ENCODE data around the gene PAX3.

PAX3 gene

DNA sequence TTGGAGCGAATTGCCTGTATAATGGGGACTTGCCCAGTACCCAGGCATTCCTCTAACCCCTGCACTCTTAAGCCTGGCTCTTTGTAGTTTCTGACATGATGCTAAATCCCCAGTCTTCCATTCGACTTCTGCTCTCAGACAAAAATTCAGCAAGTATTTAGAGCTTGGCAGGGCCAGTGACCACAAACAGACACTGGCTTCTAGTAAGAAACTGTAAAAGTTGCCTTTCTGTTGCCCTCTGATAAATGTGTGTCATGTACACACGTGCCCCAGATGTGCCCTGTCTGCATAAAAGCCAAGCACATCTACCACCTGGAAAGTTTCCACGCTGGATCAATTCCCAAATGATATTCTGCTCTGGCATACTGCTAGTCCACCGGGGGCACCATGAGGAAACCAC is 18.0 kb downstream of the PAX3 start:
- in situ Hi-C loops (cut with HindIII; ENCODE audit: low sequenced_read_pairs), result no loop called here
- no peak overlapping the region for H3K4me3 ChIP-seq (ENCODE audit: low read depth, low read length)
- TF ChIP-seq, protein P1, sequence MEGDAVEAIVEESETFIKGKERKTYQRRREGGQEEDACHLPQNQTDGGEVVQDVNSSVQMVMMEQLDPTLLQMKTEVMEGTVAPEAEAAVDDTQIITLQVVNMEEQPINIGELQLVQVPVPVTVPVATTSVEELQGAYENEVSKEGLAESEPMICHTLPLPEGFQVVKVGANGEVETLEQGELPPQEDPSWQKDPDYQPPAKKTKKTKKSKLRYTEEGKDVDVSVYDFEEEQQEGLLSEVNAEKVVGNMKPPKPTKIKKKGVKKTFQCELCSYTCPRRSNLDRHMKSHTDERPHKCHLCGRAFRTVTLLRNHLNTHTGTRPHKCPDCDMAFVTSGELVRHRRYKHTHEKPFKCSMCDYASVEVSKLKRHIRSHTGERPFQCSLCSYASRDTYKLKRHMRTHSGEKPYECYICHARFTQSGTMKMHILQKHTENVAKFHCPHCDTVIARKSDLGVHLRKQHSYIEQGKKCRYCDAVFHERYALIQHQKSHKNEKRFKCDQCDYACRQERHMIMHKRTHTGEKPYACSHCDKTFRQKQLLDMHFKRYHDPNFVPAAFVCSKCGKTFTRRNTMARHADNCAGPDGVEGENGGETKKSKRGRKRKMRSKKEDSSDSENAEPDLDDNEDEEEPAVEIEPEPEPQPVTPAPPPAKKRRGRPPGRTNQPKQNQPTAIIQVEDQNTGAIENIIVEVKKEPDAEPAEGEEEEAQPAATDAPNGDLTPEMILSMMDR (IDR thresholded peaks at IDR 0.05; ENCODE audit: low read depth, low read length, missing control alignments), result no peak
- DNase-seq (ENCODE audit: low read depth), result no peak

DNA sequence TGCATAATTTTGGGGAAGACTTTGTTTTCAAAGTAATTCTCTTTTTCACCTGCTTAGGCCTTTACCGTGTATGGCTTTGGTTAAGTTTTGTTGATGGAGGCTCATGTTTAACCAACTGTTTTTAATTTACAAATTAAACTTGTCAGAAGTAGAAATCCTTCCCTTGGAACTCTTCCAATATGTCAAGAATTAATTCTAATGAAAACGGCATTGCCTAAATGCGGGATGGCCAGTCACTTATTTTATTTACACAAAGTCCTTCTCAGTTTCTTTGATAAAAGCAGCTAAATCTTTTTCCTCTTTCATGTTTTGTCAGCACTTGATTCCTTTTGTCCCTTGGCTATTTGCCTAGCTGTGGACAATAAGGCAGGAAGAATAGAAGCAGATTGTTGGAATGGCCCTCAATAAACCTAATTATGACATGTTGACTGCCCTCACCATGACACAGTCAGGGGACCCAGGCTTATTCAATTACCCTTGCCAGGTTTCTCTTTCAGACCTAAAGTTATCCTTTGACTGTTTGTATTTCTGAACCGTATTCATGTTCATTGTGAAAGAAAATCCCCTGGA is 26.3 kb downstream of the PAX3 start:
- TF ChIP-seq, protein P1 (IDR thresholded peaks at IDR 0.05; ENCODE audit: low read depth, low read length, missing control alignments), result no peak
- in situ Hi-C loops (cut with HindIII; ENCODE audit: low sequenced_read_pairs), result no loop called here
- no peak overlapping the region for H3K4me3 ChIP-seq (ENCODE audit: low read depth, low read length)
- no peak for DNase-seq (ENCODE audit: low read depth)

DNA sequence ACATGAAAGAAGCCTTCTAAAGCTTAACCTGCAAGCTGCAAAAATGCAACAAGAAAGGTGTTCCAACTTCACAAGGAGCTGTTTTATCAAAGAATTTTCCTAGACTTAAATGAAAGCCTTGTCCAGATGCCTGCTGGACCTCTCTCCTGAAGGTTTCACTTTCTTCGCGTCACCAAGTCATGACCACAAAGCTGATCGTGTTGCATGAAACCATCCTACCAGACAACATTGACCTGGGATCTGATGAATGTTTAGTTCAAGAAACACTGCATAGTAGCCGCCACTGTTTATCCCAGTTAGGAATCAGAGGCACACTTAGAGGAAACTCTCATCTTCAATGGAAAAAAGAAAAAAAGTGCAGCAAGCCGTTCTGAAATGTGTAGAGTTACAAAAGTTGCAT is 26.9 kb downstream of the PAX3 start:
- DNase-seq (ENCODE audit: low read depth), result no peak
- no peak overlapping the region for H3K4me3 ChIP-seq (ENCODE audit: low read depth, low read length)
- TF ChIP-seq, protein P1 (IDR thresholded peaks at IDR 0.05; ENCODE audit: low read depth, low read length, missing control alignments), result no peak
- in situ Hi-C loops (cut with HindIII; ENCODE audit: low sequenced_read_pairs), result no loop called here

DNA sequence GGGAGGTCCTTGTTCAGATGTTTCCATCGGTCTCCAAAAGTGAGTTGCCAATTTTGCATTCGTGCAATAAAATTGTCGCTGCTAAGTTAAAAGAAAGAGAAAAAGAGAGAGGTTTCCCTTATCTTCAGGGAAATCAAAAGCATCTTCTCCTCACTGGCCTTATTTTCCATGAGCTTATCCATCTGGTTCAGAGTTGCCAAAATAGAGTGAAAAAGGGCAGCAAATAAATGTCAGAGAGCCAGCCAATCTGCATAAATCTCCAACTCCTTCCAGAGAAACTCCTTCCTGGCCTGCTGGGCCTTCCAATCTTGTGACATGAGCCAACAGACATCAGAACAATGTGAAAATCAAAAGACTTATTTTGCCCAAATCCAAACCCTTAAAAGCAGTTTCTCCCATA is 28.4 kb downstream of the PAX3 start:
- TF ChIP-seq, protein P1 (IDR thresholded peaks at IDR 0.05; ENCODE audit: low read depth, low read length, missing control alignments), result no peak

DNA sequence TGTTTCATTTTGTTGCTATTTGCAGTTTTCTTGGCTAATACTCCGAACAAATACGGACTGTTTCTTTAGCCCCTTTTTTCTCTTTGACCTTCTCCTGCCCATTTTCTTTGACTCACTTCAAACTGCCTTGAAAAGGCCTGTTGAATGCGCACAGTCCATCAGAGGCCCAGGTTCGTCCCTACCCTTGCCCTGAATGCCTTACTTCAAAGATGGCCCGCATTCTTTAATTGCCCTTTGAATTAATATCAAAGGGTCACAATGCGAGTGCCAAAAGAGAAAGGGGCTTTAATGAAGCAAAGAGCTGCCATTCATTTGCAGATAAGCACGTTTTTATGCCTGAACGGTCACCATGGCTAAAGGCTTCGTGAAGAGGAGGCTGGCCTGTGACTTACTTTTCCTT is 29.7 kb downstream of the PAX3 start:
- H3K4me3 ChIP-seq (ENCODE audit: low read depth, low read length), result no peak overlapping the region
- TF ChIP-seq, protein P1 (IDR thresholded peaks at IDR 0.05; ENCODE audit: low read depth, low read length, missing control alignments), result no peak
- in situ Hi-C loops (cut with HindIII; ENCODE audit: low sequenced_read_pairs), result no loop called here
- DNase-seq (ENCODE audit: low read depth), result no peak

More for the DNA sequence above, 28.4 kb downstream of the PAX3 start:
- in situ Hi-C loops (cut with HindIII; ENCODE audit: low sequenced_read_pairs), result no loop called here
- DNase-seq (ENCODE audit: low read depth), result no peak
- H3K4me3 ChIP-seq (ENCODE audit: low read depth, low read length), result no peak overlapping the region

DNA sequence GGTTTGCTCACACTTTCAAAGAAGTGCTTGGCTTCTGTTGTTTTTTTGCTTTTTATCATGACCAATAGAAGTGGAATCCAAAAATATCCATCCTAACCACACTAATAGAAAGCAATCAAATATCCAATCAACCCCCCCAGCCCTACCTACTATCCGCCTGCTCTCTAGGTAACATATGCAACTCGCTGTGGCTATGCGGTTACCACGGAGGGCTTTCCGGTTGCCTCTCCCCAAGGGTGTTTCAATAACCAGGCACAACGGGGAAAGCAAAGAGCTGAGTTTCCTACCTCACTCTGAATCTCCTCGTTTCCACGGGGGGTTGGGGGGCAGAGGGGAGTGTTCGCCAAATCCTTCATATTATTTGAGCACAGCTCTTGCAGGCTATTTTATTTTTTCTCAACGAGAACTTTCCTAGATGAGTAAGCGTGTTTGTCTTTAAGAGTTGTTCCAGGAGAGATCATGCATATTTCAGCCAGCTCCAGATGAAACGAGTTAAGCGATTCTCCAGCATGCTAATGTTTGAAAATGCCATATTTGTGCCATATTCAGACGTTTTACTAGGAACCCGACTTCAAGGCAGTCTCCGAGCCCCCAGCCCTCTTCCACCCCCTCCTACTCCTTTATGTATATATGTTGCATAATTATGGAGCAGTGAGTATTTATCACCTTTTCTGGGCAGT is 30.3 kb downstream of the PAX3 start:
- in situ Hi-C loops (cut with HindIII; ENCODE audit: low sequenced_read_pairs), result no loop called here

More for the DNA sequence above, 30.3 kb downstream of the PAX3 start:
- TF ChIP-seq, protein P1 (IDR thresholded peaks at IDR 0.05; ENCODE audit: low read depth, low read length, missing control alignments), result no peak
- no peak overlapping the region for H3K4me3 ChIP-seq (ENCODE audit: low read depth, low read length)
- DNase-seq (ENCODE audit: low read depth), result no peak

All from astrocyte of the cerebellum (primary cell).